ENCODE results near the gene DDX10.

The DDX10 gene

GRCh38 chr11:108914981-108915380 lies 250.1 kb downstream of the DDX10 start:
- DNase-seq: no peak

- no peak for DNase-seq
Observed at GRCh38 chr11:108915666-108916065, 250.8 kb downstream of the DDX10 start.

- DNase-seq: no peak
Observed at GRCh38 chr11:108916290-108916689, 251.4 kb downstream of the DDX10 start.

- no peak for DNase-seq
Observed at GRCh38 chr11:108916935-108917334, 252.1 kb downstream of the DDX10 start.

GRCh38 chr11:108921211-108921610 lies 256.3 kb downstream of the DDX10 start:
- no peak for DNase-seq

GRCh38 chr11:108922241-108922640 lies 257.4 kb downstream of the DDX10 start:
- no peak for DNase-seq

- no peak for DNase-seq
Observed at GRCh38 chr11:108923413-108923812, 258.5 kb downstream of the DDX10 start.

- no peak for DNase-seq
Observed at GRCh38 chr11:108926171-108926840, 261.4 kb downstream of the DDX10 start.

GRCh38 chr11:108926841-108927577 lies 262.1 kb downstream of the DDX10 start:
- DNase-seq: no peak

GRCh38 chr11:108927791-108928545 lies 263.1 kb downstream of the DDX10 start:
- no peak for DNase-seq

- DNase-seq: no peak
Observed at GRCh38 chr11:108929241-108929640, 264.4 kb downstream of the DDX10 start.

GRCh38 chr11:108931168-108931567 lies 266.3 kb downstream of the DDX10 start:
- no peak for DNase-seq

GRCh38 chr11:108933630-108934029 lies 268.8 kb downstream of the DDX10 start:
- no peak for DNase-seq

GRCh38 chr11:108934289-108934688 lies 269.4 kb downstream of the DDX10 start:
- DNase-seq: no peak

GRCh38 chr11:108934696-108935095 lies 269.8 kb downstream of the DDX10 start:
- DNase-seq: no peak

- no peak for DNase-seq
Observed at GRCh38 chr11:108937746-108938145, 272.9 kb downstream of the DDX10 start.

GRCh38 chr11:108938604-108939003 lies 273.7 kb downstream of the DDX10 start:
- no peak for DNase-seq

- DNase-seq: no peak
Observed at GRCh38 chr11:108939135-108939534, 274.3 kb downstream of the DDX10 start.

GRCh38 chr11:108943853-108944252 lies 279.0 kb downstream of the DDX10 start:
- no peak for DNase-seq

- DNase-seq: no peak
Observed at GRCh38 chr11:108944471-108945178, 279.8 kb downstream of the DDX10 start.

- no peak for DNase-seq
Observed at GRCh38 chr11:108945341-108945740, 280.5 kb downstream of the DDX10 start.

GRCh38 chr11:108947654-108948570 lies 283.0 kb downstream of the DDX10 start:
- no peak for DNase-seq

Measured in Kasumi-1 (cell line).